T-helper 1 cell treated with Interleukin-12 subunit alpha and Interleukin-12 subunit beta and Interleukin-4 antibody, amounts not matched to agents 30 μg/mL and 1 μg/mL, for 36 hours (primary cell): ENCODE results near the gene DCHS1.

Experiments used
- H3K27ac Mint-ChIP-seq: one replicate; pipeline ENCODE4 v1.8.0; 2021; ENCODE audit warnings: mild to moderate bottlenecking, mixed read lengths
- H3K27me3 Mint-ChIP-seq: one replicate; pipeline ENCODE4 v1.8.0; 2021; ENCODE audit warnings: low read depth, mixed read lengths
- H3K36me3 Mint-ChIP-seq: one replicate; pipeline ENCODE4 v1.8.0; 2021; ENCODE audit warnings: low read depth, mixed read lengths
- H3K4me1 Mint-ChIP-seq: one replicate; pipeline ENCODE4 v1.8.0; 2021; ENCODE audit warnings: low read depth, mixed read lengths
- H3K4me3 Mint-ChIP-seq: one replicate; pipeline ENCODE4 v1.8.0; 2021; ENCODE audit warnings: mild to moderate bottlenecking, moderate library complexity, mixed read lengths
- H3K9me3 Mint-ChIP-seq: one replicate; pipeline ENCODE4 v1.8.0; 2021; ENCODE audit warnings: mixed read lengths

DCHS1 gene

GRCh38 chr11:6646918-6647679, 8.5 kb downstream of the DCHS1 start:
- H3K4me1 Mint-ChIP-seq: peaks cover 9% of the 10 kb centered on the region

GRCh38 chr11:6646576-6646917, 9.1 kb downstream of the DCHS1 start:
- no peaks in the 10 kb centered on the region for H3K27me3 Mint-ChIP-seq
- no peaks in the 10 kb centered on the region for H3K36me3 Mint-ChIP-seq
- H3K9me3 Mint-ChIP-seq: no peaks in the 10 kb centered on the region
- H3K27ac Mint-ChIP-seq: no peak overlapping the region
- peaks cover 9% of the 10 kb centered on the region for H3K4me1 Mint-ChIP-seq
- no peak overlapping the region for H3K4me3 Mint-ChIP-seq

More at GRCh38 chr11:6646918-6647679, 8.5 kb downstream of the DCHS1 start:
- Mint-ChIP-seq H3K36me3 (no peaks in the 10 kb centered on the region), H3K9me3 (no peaks in the 10 kb centered on the region), H3K27me3 (no peaks in the 10 kb centered on the region), H3K27ac (no peak overlapping the region), H3K4me3 (no peak overlapping the region)

GRCh38 chr11:6646071-6646470, 9.5 kb downstream of the DCHS1 start:
- Mint-ChIP-seq H3K9me3 (no peaks in the 10 kb centered on the region), H3K27me3 (no peaks in the 10 kb centered on the region), H3K4me3 (no peak overlapping the region), H3K27ac (no peak overlapping the region), H3K4me1 (peaks cover 9% of the 10 kb centered on the region), H3K36me3 (no peaks in the 10 kb centered on the region)

GRCh38 chr11:6642957-6643356, 12.7 kb downstream of the DCHS1 start:
- Mint-ChIP-seq H3K9me3 (no peaks in the 10 kb centered on the region), H3K27me3 (no peaks in the 10 kb centered on the region)

GRCh38 chr11:6640985-6641701, 14.5 kb downstream of the DCHS1 start:
- H3K9me3 Mint-ChIP-seq: no peaks in the 10 kb centered on the region
- H3K27me3 Mint-ChIP-seq: no peaks in the 10 kb centered on the region
- no peaks in the 10 kb centered on the region for H3K36me3 Mint-ChIP-seq
- peaks cover 12% of the 10 kb centered on the region for H3K4me1 Mint-ChIP-seq
- no peak overlapping the region for H3K27ac Mint-ChIP-seq
- no peak overlapping the region for H3K4me3 Mint-ChIP-seq

More at GRCh38 chr11:6642957-6643356, 12.7 kb downstream of the DCHS1 start:
- H3K4me1 Mint-ChIP-seq: peaks cover 12% of the 10 kb centered on the region
- H3K36me3 Mint-ChIP-seq: no peaks in the 10 kb centered on the region
- no peak overlapping the region for H3K27ac Mint-ChIP-seq
- H3K4me3 Mint-ChIP-seq: no peak overlapping the region

GRCh38 chr11:6640036-6640984, 15.3 kb downstream of the DCHS1 start:
- Mint-ChIP-seq H3K4me3 (no peak overlapping the region), H3K4me1 (peaks cover 7% of the 10 kb centered on the region), H3K36me3 (no peaks in the 10 kb centered on the region), H3K27me3 (no peaks in the 10 kb centered on the region), H3K27ac (no peak overlapping the region), H3K9me3 (no peaks in the 10 kb centered on the region)

- no peak overlapping the region for H3K4me3 Mint-ChIP-seq
- H3K9me3 Mint-ChIP-seq: no peaks in the 10 kb centered on the region
- peaks cover 3% of the 10 kb centered on the region for H3K4me1 Mint-ChIP-seq
- H3K27ac Mint-ChIP-seq: no peak overlapping the region
- H3K27me3 Mint-ChIP-seq: no peaks in the 10 kb centered on the region
- H3K36me3 Mint-ChIP-seq: no peaks in the 10 kb centered on the region
Observed at GRCh38 chr11:6638429-6638828, 17.2 kb downstream of the DCHS1 start.

GRCh38 chr11:6637871-6638270, 17.7 kb downstream of the DCHS1 start:
- no peak overlapping the region for H3K27ac Mint-ChIP-seq
- H3K4me3 Mint-ChIP-seq: no peak overlapping the region
- H3K9me3 Mint-ChIP-seq: no peaks in the 10 kb centered on the region
- H3K4me1 Mint-ChIP-seq: peaks cover 3% of the 10 kb centered on the region
- H3K27me3 Mint-ChIP-seq: no peaks in the 10 kb centered on the region
- H3K36me3 Mint-ChIP-seq: no peaks in the 10 kb centered on the region

GRCh38 chr11:6636480-6636879, 19.1 kb downstream of the DCHS1 start:
- Mint-ChIP-seq H3K36me3 (no peaks in the 10 kb centered on the region), H3K27ac (no peak overlapping the region), H3K27me3 (no peaks in the 10 kb centered on the region), H3K4me1 (peaks cover 3% of the 10 kb centered on the region), H3K9me3 (no peaks in the 10 kb centered on the region), H3K4me3 (no peak overlapping the region)

GRCh38 chr11:6635082-6635932, 20.3 kb downstream of the DCHS1 start:
- no peaks in the 10 kb centered on the region for H3K9me3 Mint-ChIP-seq
- H3K4me1 Mint-ChIP-seq: peaks cover 3% of the 10 kb centered on the region
- H3K27me3 Mint-ChIP-seq: no peaks in the 10 kb centered on the region
- no peaks in the 10 kb centered on the region for H3K36me3 Mint-ChIP-seq
- no peak overlapping the region for H3K4me3 Mint-ChIP-seq
- H3K27ac Mint-ChIP-seq: no peak overlapping the region

GRCh38 chr11:6634534-6634933, 21.1 kb downstream of the DCHS1 start:
- H3K9me3 Mint-ChIP-seq: no peaks in the 10 kb centered on the region
- no peak overlapping the region for H3K4me3 Mint-ChIP-seq
- no peak overlapping the region for H3K27ac Mint-ChIP-seq
- no peaks in the 10 kb centered on the region for H3K27me3 Mint-ChIP-seq
- peaks cover 3% of the 10 kb centered on the region for H3K4me1 Mint-ChIP-seq
- no peaks in the 10 kb centered on the region for H3K36me3 Mint-ChIP-seq

GRCh38 chr11:6633422-6634408, 21.9 kb downstream of the DCHS1 start:
- Mint-ChIP-seq H3K27me3 (no peaks in the 10 kb centered on the region), H3K9me3 (no peaks in the 10 kb centered on the region), H3K27ac (no peak overlapping the region), H3K4me3 (no peak overlapping the region), H3K36me3 (no peaks in the 10 kb centered on the region), H3K4me1 (no peaks in the 10 kb centered on the region)
